Spinal cord (tissue), 10 donors: ENCODE measurements around the gene ZC3H12A. TPM values are rescaled to one million over a fixed set of nuclear protein-coding genes. Genes with fewer than 3 reads are reported as not detected.

Experiments
- DNase-seq, 6 donors: peaks; one replicate each; pipeline versions ENCODE4 v3.0.0 to v3.0.0-alpha.2; 2013 to 2015; ENCODE audit warnings: low spot score in 6 of 6, low read depth in 4 of 6
- H3K27ac ChIP-seq: one replicate; pipeline ENCODE4 v1.5.1; 2013; ENCODE audit warnings: low read depth, low read length, control low read depth
- H3K27me3 ChIP-seq: one replicate; pipeline ENCODE4 v1.6.1; 2013; ENCODE audit warnings: low read length; ENCODE audit not compliant: control insufficient read depth, insufficient read depth
- H3K36me3 ChIP-seq: one replicate; pipeline ENCODE4 v1.6.1; 2013; ENCODE audit warnings: low read length; ENCODE audit not compliant: control insufficient read depth, insufficient read depth
- H3K4me1 ChIP-seq: one replicate; pipeline ENCODE4 v1.6.1; 2013; ENCODE audit warnings: low read length; ENCODE audit not compliant: control insufficient read depth, insufficient read depth
- H3K4me3 ChIP-seq: one replicate; pipeline ENCODE4 v1.5.1; 2013; ENCODE audit warnings: low read depth, low read length, control low read depth
- H3K9me3 ChIP-seq: one replicate; pipeline ENCODE4 v1.6.1; 2013; ENCODE audit warnings: low read length; ENCODE audit not compliant: control insufficient read depth, insufficient read depth
- WGBS: methylation state at CpG from one replicate; pipeline ENCODE4 v1.1.5; 2013; ENCODE audit warnings: missing lambda C conversion rate; ENCODE audit not compliant: insufficient coverage; 5-methylcytosine and 5-hydroxymethylcytosine counted together
- polyA plus RNA-seq, 2 donors: library from polyadenylated mRNA; unstranded; fragments of 120-200 nt; gene quantifications; one replicate each; pipeline ENCODE4 v1.2.1, GENCODE V29; 2013; ENCODE audit not compliant: insufficient read length in 2 of 2
- total RNA-seq, 2 donors: library from RNA; depleted of rRNA in 1 of 2; stranded (reverse); fragments of 120-200 nt in 1 of 2; fragments of >200 nt in 1 of 2; gene quantifications; one replicate each; pipeline versions ENCODE4 v1.2.3 to v1.2.4, GENCODE V29; 2013 to 2014
- donor health status: healthy.

ZC3H12A gene
- total and polyA plus RNA-seq, 4 donors, result 0.65 to 2.4 (median 1.2) TPM

- no peak for DNase-seq
- Histone ChIP-seq H3K36me3 (no peaks in the 10 kb centered on the region), H3K27ac (no peak overlapping the region), H3K4me1 (peaks cover 20% of the 10 kb centered on the region), H3K27me3 (peaks cover 2% of the 10 kb centered on the region), H3K4me3 (no peak overlapping the region), H3K9me3 (no peaks in the 10 kb centered on the region)
- WGBS, result 100% methylated on average over 1 of the region's 5 CpGs
These were observed 6.3 kb upstream of the ZC3H12A start for GRCh38 chr1:37468037-37468436.

DNA sequence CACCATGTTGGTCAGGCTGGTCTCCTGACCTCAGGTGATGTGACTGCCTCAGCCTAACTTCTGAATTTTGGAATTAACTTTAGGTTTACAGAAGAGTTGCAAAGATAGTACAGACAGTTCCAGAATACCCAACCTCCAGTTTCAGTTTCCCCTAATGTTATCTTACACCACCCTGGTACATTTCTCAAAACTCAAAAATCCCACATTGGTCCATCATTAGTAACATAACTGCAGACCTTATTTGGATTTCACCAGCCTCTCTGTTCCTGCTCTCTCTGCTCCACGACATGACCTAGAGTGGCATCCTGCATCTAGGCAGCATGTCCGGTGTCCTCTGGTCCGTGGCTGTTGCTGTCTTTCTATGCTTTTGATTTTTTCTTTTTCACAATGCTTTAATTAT is 5.0 kb upstream of the ZC3H12A start:
- Histone ChIP-seq H3K27me3 (peaks cover 2% of the 10 kb centered on the region), H3K36me3 (no peaks in the 10 kb centered on the region), H3K27ac (no peak overlapping the region), H3K9me3 (no peaks in the 10 kb centered on the region), H3K4me3 (no peak overlapping the region), H3K4me1 (peaks cover 30% of the 10 kb centered on the region)
- WGBS, result 96% methylated on average over 2 of the region's 3 CpGs
- no peak for DNase-seq

GRCh38 chr1:37471345-37472231 is 2.8 kb upstream of the ZC3H12A start:
- DNase-seq, result peak in 1 of 6 donors; percentile 68
- Histone ChIP-seq H3K27me3 (peaks cover 12% of the 10 kb centered on the region), H3K9me3 (no peaks in the 10 kb centered on the region), H3K4me1 (peaks cover 50% of the 10 kb centered on the region), H3K36me3 (peaks cover 4% of the 10 kb centered on the region), H3K27ac (peak overlapping the region; percentile 40), H3K4me3 (no peak overlapping the region)
- WGBS, result 24% methylated on average over 10 of the region's 13 CpGs

- Histone ChIP-seq H3K27me3 (peaks cover 12% of the 10 kb centered on the region), H3K4me1 (peaks cover 57% of the 10 kb centered on the region), H3K9me3 (no peaks in the 10 kb centered on the region), H3K4me3 (no peak overlapping the region), H3K36me3 (peaks cover 8% of the 10 kb centered on the region), H3K27ac (peak overlapping the region; percentile 40)
- no peak for DNase-seq
- WGBS, result 64% methylated on average over 6 of the region's 7 CpGs
These were observed 2.1 kb upstream of the ZC3H12A start for GRCh38 chr1:37472281-37472680.

DNA sequence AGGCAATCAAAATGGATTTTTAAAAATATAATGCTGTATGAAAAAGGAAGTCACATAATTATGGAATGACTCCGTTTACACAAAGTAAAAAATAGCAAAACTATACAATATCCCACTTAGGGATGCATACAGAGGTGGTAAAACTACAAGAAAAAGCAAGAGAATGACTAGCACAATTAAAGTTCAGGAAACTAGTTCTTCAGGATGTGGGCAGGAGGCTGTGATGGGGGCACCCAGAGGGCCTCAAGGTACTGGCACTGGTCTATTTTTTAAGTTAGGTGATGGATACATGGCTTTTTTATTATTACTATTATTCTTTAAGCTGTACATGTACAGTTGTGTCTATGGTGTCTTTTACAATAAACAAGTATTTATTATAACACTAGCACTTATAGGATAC is 1.4 kb upstream of the ZC3H12A start:
- H3K27me3 ChIP-seq, result peaks cover 12% of the 10 kb centered on the region
- H3K4me3 ChIP-seq, result no peak overlapping the region
- peaks cover 64% of the 10 kb centered on the region for H3K4me1 ChIP-seq

GRCh38 chr1:37473431-37474045 is 842 bp upstream of the ZC3H12A start:
- WGBS, result 47% methylated on average over 11 of the region's 12 CpGs
- H3K4me1 ChIP-seq, result peaks cover 65% of the 10 kb centered on the region
- peak in 1 of 6 donors; percentile 20 for DNase-seq

More for the DNA sequence above, 1.4 kb upstream of the ZC3H12A start:
- DNase-seq, result no peak
- no CpG with 5 or more reads among the region's 1 CpG for WGBS
- H3K36me3 ChIP-seq, result peaks cover 14% of the 10 kb centered on the region
- no peaks in the 10 kb centered on the region for H3K9me3 ChIP-seq
- H3K27ac ChIP-seq, result no peak overlapping the region

GRCh38 chr1:37474697-37475379 is 458 bp downstream of the ZC3H12A start:
- peak in 1 of 6 donors; percentile 38 for DNase-seq
- H3K27ac ChIP-seq, result no peak overlapping the region
- WGBS, result 9% methylated on average over 33 of the region's 38 CpGs

More at GRCh38 chr1:37473431-37474045, 842 bp upstream of the ZC3H12A start:
- Histone ChIP-seq H3K27ac (no peak overlapping the region), H3K9me3 (no peaks in the 10 kb centered on the region), H3K36me3 (peaks cover 15% of the 10 kb centered on the region), H3K27me3 (peaks cover 12% of the 10 kb centered on the region), H3K4me3 (peak overlapping the region; percentile 61)

DNA sequence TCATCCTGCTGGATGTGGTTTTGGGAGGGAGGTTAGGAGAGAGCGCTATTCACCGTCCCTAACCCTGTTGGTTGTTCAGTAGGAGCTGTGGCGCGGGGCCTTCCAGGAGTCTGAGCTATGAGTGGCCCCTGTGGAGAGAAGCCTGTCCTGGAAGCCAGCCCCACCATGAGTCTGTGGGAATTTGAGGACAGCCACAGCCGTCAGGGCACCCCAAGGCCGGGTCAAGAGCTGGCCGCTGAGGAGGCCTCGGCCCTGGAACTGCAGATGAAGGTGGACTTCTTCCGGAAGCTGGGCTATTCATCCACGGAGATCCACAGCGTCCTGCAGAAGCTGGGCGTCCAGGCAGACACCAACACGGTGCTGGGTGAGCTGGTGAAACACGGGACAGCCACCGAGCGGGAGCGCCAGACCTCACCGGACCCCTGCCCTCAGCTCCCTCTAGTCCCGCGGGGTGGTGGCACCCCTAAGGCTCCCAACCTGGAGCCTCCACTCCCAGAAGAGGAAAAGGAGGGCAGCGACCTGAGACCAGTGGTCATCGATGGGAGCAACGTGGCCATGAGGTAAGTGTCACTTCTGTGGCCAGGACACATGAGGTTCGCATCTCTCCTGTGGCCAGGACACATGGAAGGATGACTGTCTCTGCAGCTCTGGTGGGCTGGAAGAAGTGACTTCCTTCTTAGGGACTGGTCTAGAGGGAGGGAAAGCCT is 1.2 kb downstream of the ZC3H12A start:
- Histone ChIP-seq H3K4me1 (peaks cover 69% of the 10 kb centered on the region), H3K9me3 (no peaks in the 10 kb centered on the region), H3K27ac (no peak overlapping the region), H3K4me3 (peak overlapping the region; percentile 57), H3K36me3 (peaks cover 33% of the 10 kb centered on the region), H3K27me3 (peaks cover 12% of the 10 kb centered on the region)
- 93% methylated on average over 21 of the region's 24 CpGs for WGBS
- no peak for DNase-seq

More at GRCh38 chr1:37474697-37475379, 458 bp downstream of the ZC3H12A start:
- Histone ChIP-seq H3K27me3 (peaks cover 12% of the 10 kb centered on the region), H3K4me1 (peaks cover 69% of the 10 kb centered on the region), H3K4me3 (peak overlapping the region; percentile 57), H3K36me3 (peaks cover 26% of the 10 kb centered on the region), H3K9me3 (no peaks in the 10 kb centered on the region)

DNA sequence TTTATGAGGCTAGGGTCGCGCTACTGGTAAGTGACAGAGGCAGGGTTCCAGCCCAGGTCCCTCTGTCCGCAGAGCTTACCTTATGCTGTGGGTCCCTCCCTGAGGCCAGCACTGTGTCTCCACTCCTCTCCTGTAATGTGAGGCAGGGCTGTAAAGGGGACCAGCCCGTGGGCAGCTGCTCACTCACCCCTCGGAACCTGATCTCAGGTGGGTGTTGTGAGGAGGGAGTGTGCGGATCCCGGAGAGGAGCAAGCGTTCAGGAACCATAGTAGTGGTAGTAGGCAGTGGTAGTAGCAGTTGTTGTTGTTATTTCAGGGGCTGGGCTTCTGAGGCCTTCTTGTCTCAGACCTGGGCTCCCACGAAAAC is 1.7 kb downstream of the ZC3H12A start:
- Histone ChIP-seq H3K9me3 (no peaks in the 10 kb centered on the region), H3K27ac (no peak overlapping the region), H3K27me3 (peaks cover 12% of the 10 kb centered on the region), H3K36me3 (peaks cover 36% of the 10 kb centered on the region), H3K4me3 (no peak overlapping the region), H3K4me1 (peaks cover 65% of the 10 kb centered on the region)
- 91% methylated on average over 8 of the region's 9 CpGs for WGBS
- DNase-seq, result no peak
